ENCODE results near the gene CD300LB. TPM values are rescaled to one million over a fixed set of nuclear protein-coding genes. Genes with fewer than 3 reads are reported as not detected.

CD300LB gene
- total and polyA plus RNA-seq, 10 of the 15 experiments (the other 5 are each of a cell fraction or from before 2014, with no cell fraction given) = 0.08 to 0.57 (median 0.25) TPM; not detected in 4

DNA sequence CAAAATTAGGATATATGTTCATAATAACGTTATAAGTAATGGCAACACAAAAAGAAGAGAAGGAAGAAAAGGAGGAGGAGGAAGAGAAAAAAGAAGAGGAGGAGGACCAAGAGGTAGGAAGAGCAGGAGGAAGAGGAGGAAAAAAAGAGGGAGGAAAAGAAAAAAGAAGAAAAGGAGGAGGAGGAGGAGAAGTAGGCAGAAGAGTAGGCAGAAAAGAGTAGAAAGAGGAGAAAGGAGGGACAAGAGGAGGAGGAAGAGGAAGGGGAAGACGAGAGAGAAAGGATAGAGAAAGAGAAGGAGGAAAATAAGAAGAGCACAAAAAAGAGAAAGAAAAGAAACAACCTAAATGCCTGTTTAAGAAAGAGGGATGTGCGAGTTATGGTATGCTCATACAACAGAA lies 5.6 kb upstream of the CD300LB start:
- no peak overlapping the region for H3K4me3 ChIP-seq
- H3K79me2 ChIP-seq (ENCODE audit: control insufficient read depth, insufficient read depth, low read length) = no peaks in the 10 kb centered on the region
- no peak overlapping the region for H3K27ac ChIP-seq (ENCODE audit: control insufficient read depth, insufficient read depth)
- H3K9me3 ChIP-seq (replicated peaks; ENCODE audit: control insufficient read depth, insufficient read depth, low read length) = no peaks in the 10 kb centered on the region
- H2AFZ ChIP-seq (ENCODE audit: control insufficient read depth, low read depth, low read length) = no peak overlapping the region
- no peaks in the 10 kb centered on the region for H3K36me3 ChIP-seq (ENCODE audit: control insufficient read depth in 2 of 2, insufficient read depth in 2 of 2, low read length in 1 of 2)
- no peak overlapping the region for H3K4me2 ChIP-seq (ENCODE audit: control insufficient read depth, insufficient read depth)
- in situ Hi-C loops (cut with MboI) (no loop called here), intact Hi-C loops (cut with micrococcal nuclease; ENCODE audit: unreplicated experiment) (no loop called here)
- ChIA-PET CTCF (no interaction called here), SMC1A (ENCODE audit: uncharacterized antibody, unreplicated experiment) (no interaction called here), POLR2A (interaction anchor here (0.7 kb wide), 1 partner anchor 49 kb away, joined by 4 read pairs; no protein-coding TSS in a partner anchor), RAD21 (ENCODE audit: unreplicated experiment) (no interaction called here)
- DNase-seq (ENCODE audit: low read depth, low spot score) (no peak), ATAC-seq (no peak), FAIRE-seq (no peak)
- WGBS (ENCODE audit: insufficient coverage, insufficient replicate concordance, low lambda C conversion rate, missing lambda C conversion rate) = 33% methylated on average over 3 of the region's 3 CpGs
- no peak overlapping the region for H3K9ac ChIP-seq (ENCODE audit: control insufficient read depth, insufficient read depth, low read length)
- no TSS peak for BruUV-seq (replicated peaks)
- 0 out of 2 replicates have a peak, but pooled peaks cover 3% of the 10 kb centered on the region for H3K4me1 ChIP-seq (ENCODE audit: control insufficient read depth, insufficient read depth, low read length)
- TF ChIP-seq RELA (IDR thresholded peaks at IDR 0.05; ENCODE audit: borderline replicate concordance, partially characterized antibody) (no peak), YY1 (IDR thresholded peaks at IDR 0.05; ENCODE audit: low read depth, low read length) (no peak), RUNX3 (IDR thresholded peaks at IDR 0.05; ENCODE audit: low read length) (no peak), IRF4 (IDR thresholded peaks at IDR 0.05; ENCODE audit: low read depth, low read length) (no peak), TCF12 (IDR thresholded peaks at IDR 0.05; ENCODE audit: low read depth, low read length) (no peak), BMI1 (IDR thresholded peaks at IDR 0.05; ENCODE audit: borderline replicate concordance) (no peak), JUNB (IDR thresholded peaks at IDR 0.05) (no peak)
- TF ChIP-seq, protein P1, sequence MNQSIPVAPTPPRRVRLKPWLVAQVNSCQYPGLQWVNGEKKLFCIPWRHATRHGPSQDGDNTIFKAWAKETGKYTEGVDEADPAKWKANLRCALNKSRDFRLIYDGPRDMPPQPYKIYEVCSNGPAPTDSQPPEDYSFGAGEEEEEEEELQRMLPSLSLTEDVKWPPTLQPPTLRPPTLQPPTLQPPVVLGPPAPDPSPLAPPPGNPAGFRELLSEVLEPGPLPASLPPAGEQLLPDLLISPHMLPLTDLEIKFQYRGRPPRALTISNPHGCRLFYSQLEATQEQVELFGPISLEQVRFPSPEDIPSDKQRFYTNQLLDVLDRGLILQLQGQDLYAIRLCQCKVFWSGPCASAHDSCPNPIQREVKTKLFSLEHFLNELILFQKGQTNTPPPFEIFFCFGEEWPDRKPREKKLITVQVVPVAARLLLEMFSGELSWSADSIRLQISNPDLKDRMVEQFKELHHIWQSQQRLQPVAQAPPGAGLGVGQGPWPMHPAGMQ (IDR thresholded peaks at IDR 0.05; ENCODE audit: borderline replicate concordance) = no peak
- TF ChIP-seq, protein P2, sequence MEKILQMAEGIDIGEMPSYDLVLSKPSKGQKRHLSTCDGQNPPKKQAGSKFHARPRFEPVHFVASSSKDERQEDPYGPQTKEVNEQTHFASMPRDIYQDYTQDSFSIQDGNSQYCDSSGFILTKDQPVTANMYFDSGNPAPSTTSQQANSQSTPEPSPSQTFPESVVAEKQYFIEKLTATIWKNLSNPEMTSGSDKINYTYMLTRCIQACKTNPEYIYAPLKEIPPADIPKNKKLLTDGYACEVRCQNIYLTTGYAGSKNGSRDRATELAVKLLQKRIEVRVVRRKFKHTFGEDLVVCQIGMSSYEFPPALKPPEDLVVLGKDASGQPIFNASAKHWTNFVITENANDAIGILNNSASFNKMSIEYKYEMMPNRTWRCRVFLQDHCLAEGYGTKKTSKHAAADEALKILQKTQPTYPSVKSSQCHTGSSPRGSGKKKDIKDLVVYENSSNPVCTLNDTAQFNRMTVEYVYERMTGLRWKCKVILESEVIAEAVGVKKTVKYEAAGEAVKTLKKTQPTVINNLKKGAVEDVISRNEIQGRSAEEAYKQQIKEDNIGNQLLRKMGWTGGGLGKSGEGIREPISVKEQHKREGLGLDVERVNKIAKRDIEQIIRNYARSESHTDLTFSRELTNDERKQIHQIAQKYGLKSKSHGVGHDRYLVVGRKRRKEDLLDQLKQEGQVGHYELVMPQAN (conservative IDR thresholded peaks at IDR 0.05) = no peak
- no peaks in the 10 kb centered on the region for H4K20me1 ChIP-seq (ENCODE audit: control insufficient read depth, insufficient read depth)
- H3K27me3 ChIP-seq (replicated peaks in 1 of 2; ENCODE audit: control insufficient read depth in 2 of 2, insufficient read depth in 2 of 2, low read length in 1 of 2) = peaks cover 0 to 3% of the 10 kb centered on the region in 2 experiments; a peak in 2 of 4 replicates

Data from GM12878 (cell line).